GM19239 (cell line): ENCODE measurements around the gene ALCAM.

Experiments used
- DNase-seq: peaks from one replicate; pipeline ENCODE4 v3.0.0; 2011; ENCODE audit warnings: low spot score; ENCODE audit not compliant: insufficient read length
- FAIRE-seq: peaks from 2 replicates; lab custom pipeline; 2011; peaks lifted over from hg19 to GRCh38; lab: Jason Lieb, UNC

Gene ALCAM

DNA sequence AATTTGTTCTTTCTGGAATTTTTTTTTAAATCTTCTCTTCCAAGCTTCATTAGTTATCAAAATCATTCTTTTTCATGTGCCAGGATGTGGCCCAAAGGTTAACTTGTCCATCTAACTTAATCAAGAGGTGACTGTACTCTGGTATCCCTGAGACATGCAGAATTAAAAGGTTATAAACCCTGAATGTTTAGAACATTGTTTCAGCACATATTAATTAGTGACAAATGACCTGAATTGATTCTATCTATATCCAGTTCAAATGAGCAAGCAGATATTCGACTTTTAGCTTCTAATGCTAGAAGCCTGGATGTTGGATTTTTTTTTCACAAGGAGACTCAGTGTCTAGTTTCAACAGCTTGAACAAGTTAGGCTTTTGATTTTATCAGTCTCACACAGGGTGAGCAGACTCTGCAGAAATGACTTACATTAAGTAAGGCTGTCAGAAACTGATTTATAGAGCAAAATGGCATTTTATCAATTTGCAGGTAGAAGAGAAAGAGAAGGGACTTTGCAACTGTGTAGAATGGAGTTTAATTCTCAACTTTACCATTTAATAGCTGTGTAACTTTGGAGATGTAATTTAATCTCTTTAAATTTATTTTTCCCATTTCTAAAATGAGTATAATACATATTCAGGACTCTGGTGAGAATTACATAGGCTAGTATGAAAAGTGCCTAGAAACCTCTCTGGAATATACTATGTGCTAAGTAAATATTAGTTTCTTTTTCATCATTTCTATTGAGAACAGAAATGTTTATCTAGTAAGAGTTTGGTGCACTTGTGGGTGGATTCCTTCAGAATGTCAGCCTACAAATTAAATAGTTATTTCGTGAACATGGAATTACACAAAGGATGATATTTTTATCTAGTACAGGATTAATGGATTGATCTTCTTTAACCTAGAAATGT, 100.0 kb downstream of the ALCAM start:
- DNase-seq (no peak), FAIRE-seq (no peak)

DNA sequence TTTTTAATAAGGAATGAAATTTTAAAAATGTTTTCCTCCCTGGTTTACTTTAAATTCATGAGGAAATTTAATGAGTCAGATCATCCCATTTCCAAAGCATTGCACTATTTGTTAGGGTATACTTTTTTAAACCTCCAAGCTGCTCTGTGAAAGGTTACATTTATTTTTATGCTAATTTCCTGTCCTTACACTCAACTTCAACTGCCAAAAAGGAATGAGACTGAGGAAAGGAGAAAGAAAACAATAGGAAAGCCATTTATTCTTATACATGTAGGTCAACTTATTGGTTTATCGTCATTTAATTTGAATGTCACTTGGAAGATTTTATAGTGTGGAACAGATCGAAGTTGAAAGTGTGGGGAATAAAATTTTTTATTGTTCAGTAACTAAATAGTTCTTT, 104.1 kb downstream of the ALCAM start:
- DNase-seq (no peak), FAIRE-seq (no peak)

GRCh38 chr3:105473521-105474223, 107.0 kb downstream of the ALCAM start:
- peak; percentile 42 for FAIRE-seq

GRCh38 chr3:105480768-105481167, 114.1 kb downstream of the ALCAM start:
- FAIRE-seq (no peak), DNase-seq (no peak)

More at GRCh38 chr3:105473521-105474223, 107.0 kb downstream of the ALCAM start:
- DNase-seq: no peak

DNA sequence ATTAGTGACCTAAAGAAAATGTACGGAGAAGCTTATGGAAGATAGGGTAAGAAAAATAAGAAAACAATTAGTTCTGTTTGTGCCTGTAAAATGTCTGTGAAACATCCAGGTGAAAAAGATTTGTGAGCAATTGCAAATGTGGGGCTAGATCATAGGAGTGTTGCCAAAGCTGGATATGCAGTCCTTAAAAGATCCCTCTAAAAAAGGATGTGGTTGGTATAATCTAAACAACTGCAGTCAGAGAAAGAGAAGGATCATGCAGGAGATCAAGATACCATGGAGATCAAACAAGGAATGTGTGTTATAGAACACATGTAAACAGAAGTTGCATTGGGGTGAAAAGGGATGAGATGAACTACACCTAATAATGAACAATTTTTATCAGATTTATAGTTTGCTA, 116.8 kb downstream of the ALCAM start:
- FAIRE-seq (peak; percentile 18), DNase-seq (no peak)

DNA sequence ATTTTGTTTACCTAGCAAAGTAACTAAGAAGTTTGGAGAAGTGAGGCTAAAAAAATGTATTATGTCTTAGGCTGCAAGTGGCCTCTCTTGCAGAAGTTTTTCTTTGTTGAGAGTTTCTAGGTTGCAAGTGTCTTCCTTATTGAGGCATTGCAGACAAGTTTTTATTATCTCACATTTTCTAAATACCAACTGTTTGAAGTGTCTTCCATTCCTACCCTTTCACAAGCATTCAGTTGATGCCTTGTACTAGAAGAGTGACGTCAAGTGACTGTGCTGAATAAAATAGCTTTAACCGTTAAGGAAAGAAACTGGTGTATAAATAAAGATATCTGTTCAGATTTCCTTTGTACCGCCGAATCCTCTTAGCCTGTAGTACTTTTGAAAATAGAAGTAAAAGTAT, 123.3 kb downstream of the ALCAM start:
- no peak for FAIRE-seq
- no peak for DNase-seq

- no peak for FAIRE-seq
- no peak for DNase-seq
Measured at GRCh38 chr3:105493305-105493892, 126.7 kb downstream of the ALCAM start.

- FAIRE-seq (no peak), DNase-seq (no peak)
Measured at GRCh38 chr3:105495021-105495420, 128.3 kb downstream of the ALCAM start.

- DNase-seq (no peak), FAIRE-seq (no peak)
Measured at GRCh38 chr3:105496343-105496742, 129.6 kb downstream of the ALCAM start.

GRCh38 chr3:105497386-105497785, 130.7 kb downstream of the ALCAM start:
- DNase-seq: no peak
- no peak for FAIRE-seq

DNA sequence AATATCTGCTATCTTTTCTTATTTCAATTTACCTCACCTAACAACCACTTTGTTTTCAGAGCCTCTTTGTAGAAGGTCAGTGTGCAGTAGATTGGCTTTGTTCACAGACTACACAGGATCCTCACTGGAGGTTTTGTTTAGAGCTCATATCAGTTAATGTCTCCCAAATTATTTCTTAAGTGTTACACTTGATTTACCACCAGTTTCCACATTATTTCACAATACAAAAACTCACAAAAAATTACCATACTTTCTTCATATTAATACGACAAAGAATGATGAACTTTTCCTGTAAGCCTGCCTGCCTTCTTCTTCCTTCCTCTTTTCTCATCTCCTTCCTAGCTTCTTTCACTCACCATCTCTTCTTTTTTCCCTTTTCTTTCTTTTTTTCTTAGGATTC, 133.3 kb downstream of the ALCAM start:
- FAIRE-seq (peak; percentile 26), DNase-seq (no peak)

DNA sequence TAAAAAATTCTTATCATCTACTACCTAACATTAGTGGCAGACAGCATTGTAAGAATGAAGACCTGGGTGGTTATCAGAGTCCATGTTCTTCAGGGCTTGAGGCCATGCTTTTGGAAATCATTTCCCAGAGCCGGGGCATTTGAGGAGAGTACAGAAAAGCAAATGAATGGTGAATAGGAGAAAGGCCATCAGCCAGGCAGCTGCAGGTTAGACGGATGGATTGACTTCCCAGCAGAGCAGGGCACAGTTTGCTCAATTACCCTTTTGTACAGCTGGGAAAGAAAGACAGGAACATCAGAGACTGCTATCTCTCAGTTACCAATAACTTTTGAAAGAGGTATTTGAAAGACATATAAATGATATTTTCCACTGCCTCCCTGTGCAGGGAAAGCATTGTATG, 135.6 kb downstream of the ALCAM start:
- DNase-seq: no peak
- no peak for FAIRE-seq

DNA sequence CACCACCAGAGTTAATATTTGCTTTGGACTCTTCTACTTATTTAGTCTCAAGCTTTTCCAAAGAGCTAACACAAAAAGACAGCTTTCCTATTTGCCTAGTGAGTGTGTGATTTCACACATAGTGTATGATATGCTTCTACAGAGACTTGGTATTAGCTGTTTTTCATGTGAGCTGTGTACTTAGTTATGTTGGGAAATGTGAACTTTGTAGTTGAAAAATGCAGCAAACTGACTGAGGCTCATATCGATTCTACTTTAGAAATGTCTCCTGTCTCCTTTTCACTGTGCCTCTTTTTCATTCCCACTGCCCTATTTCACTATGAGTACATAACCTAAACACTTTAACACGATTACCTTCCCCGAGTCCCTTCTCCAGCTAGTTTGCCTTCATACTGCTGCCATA, 136.5 kb downstream of the ALCAM start:
- no peak for DNase-seq
- no peak for FAIRE-seq

DNA sequence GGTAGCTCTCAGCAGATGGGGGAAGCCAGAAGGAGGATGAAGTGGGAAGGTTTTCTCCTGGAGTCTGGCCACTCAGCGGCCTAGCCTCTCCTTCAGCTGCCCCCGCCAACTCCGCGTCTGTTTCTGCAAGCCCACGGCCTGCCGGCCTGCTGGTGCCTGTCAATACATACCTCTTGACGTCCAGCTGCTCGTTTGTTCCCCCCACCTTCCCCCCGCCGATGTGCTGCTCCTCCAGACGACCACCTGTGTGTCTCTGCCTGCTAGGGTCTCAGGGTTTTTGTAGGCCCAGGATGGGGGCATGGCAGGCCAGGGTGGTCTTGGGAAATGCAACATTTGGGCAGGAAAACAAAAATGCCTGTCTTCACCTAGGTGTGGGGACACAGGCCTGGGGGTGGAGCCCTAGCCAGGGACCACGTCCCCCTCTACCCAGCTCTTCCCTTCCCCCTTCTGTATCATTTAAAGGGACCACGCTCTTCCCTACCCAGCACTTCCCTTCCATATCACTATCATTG, 137.8 kb downstream of the ALCAM start:
- DNase-seq: no peak
- no peak for FAIRE-seq

DNA sequence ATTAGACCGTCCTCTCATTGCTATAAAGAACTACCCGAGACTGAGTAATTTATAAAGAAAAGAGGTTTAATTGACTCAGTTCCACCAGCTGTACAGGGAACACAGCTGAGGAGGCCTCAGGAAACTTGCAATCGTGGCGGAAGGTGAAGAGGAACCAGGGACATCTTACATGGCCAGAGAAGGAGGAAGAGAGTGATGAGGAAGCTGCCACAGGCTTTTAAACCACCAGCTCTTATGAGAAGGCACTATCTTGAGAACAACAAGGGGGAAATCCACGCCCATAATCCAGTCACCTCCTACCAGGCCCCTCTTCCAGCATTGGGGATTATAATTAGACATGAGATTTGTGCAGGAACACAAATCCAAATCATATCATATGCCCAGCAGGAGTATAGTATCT, 138.5 kb downstream of the ALCAM start:
- FAIRE-seq (no peak), DNase-seq (no peak)

DNA sequence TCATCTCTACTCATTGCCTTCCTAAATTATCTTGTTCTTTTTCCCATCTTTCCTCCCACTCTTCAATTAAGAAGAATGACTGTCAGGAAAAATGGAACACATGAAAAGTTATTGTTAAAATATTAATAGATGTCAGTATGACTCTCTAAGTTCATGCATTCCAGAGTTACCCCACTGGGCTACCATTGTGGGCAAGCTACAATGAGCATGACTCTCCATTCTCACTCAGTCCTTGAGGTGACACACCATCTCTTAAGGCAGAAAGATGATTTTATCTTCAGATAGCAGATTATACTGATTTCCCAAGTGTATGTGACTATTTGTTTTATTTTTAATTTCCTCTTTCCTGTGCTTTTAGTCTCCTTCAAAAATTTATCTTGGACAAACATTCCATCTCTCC, 144.3 kb downstream of the ALCAM start:
- FAIRE-seq: no peak

DNA sequence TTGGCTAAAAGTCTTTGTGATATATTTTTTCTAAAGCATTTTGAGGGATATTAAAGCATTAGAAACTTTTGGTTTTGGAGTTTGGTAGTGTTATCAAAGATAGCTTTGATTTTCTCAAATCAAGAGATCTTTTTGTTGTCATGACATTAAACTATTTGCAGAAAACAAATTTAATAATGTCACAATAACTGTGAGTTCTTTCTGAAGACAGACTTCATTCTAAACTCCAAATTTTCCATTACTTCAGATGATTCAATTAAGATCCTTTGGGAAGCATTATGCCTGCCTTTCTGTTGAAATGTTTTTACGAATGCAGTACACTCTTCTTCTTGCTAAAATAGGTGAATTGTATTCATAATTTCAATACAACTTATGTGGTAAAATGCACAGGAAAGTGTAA, 145.4 kb downstream of the ALCAM start:
- FAIRE-seq (no peak), DNase-seq (no peak)

More for the DNA sequence above, 144.3 kb downstream of the ALCAM start:
- DNase-seq: no peak

GRCh38 chr3:105513042-105513441, 146.3 kb downstream of the ALCAM start:
- DNase-seq: no peak
- FAIRE-seq: no peak

- FAIRE-seq: no peak
- DNase-seq: no peak
Measured at GRCh38 chr3:105513886-105514285, 147.2 kb downstream of the ALCAM start.

DNA sequence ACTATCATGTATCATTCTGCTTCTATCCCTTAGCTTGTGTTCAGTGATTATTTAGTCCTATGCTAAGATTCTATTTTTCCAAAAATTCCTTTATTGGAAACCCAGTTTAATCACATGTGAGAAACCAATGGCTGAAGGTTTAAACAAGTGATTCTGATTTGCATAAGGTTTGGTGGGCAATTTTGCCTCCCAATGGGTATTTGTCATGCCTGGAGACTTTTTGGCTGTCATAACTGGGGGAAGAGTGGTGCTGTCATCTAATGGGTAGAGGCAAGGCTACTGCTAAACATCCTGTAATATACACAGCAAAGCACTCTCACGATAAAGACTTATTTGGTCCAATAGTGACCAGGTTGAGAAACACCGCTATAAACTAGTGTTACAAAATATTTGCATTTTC, 148.7 kb downstream of the ALCAM start:
- FAIRE-seq (no peak), DNase-seq (no peak)

GRCh38 chr3:105516972-105517371, 150.3 kb downstream of the ALCAM start:
- no peak for DNase-seq
- peak; percentile 11 for FAIRE-seq
